Subcutaneous adipose tissue (tissue), 4 donors: Measurements from ENCODE around the gene KLHL6. TPM values are rescaled to one million over a fixed set of nuclear protein-coding genes. Genes with fewer than 3 reads are reported as not detected.

Source experiments
- CTCF ChIP-seq: fragments of 450-650 bp; IDR thresholded peaks from one replicate; pipeline ENCODE4 v1.5.1; 2016; ENCODE audit warnings: low read depth, mild to moderate bottlenecking, control low read depth, antibody characterized with exemption, moderate library complexity
- total RNA-seq, 4 donors: library from RNA; depleted of rRNA; stranded (reverse); fragments of >200 nt; gene quantifications; one replicate each; pipeline ENCODE4 v1.1.0, GENCODE V29; 2016

The KLHL6 gene
- total RNA-seq, 4 donors from 2014 or later, result 2.4 to 18.7 (median 3.4) TPM

DNA sequence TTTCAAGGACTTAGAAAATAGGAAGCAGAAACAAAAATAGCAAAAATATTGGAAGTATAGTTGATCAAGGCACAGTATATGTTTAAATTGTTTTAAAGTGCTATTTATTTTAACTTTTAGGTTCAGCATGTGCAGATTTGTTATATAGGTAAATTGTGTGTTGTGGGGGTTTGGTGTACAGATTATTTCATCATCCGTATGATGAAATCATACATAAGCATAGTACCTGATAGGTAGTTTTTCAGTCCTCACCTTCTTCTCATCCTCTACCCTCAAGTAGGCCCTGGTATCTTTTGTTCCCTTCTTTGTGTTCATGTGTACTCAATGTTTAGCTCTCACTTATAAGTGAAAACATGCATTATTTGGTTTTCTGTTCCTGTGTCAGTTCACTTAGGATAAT lies 50.9 kb downstream of the KLHL6 start:
- TF ChIP-seq CTCF, result no peak

GRCh38 chr3:183503746-183504145 lies 51.8 kb downstream of the KLHL6 start:
- TF ChIP-seq CTCF, result no peak

- no peak for TF ChIP-seq CTCF
Observed at GRCh38 chr3:183502237-183503181, 53.0 kb downstream of the KLHL6 start.

DNA sequence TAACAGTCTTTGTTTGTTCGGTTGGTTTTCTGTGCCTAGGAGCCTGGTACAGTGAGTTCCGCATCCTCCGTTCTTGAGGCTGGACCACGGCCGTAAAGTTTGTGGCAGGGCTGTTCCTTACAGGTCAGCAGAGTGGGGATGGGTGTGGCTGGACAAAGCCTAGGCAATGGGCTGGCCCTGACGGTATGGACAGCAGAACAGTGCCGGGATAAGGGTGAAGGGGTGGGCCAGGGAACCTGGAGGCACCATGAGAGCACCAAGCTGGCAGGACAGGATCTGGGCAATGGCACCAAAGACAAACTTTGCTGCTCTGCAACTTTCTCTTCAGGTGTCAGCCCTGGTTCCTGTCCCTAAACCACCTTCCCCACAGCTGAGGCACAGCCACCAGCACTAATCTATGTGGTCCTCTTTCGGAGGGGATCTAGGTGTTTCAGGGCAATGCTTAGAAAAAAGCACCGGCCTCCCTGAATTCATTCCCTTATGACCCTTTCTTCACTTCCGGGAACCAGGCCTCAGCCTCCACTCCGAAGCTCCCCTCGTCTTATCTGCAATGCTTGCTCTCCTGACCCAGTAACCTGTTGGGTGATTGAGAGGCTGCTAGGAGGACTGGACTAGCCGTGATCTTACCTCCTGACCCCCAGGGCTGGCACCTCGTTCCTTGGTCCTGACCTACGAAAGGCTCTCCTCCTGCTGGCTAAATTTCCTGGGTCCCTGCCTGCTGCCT lies 54.4 kb downstream of the KLHL6 start:
- TF ChIP-seq CTCF, result no peak

- TF ChIP-seq CTCF, result no peak
Observed at GRCh38 chr3:183500319-183500718, 55.2 kb downstream of the KLHL6 start.

DNA sequence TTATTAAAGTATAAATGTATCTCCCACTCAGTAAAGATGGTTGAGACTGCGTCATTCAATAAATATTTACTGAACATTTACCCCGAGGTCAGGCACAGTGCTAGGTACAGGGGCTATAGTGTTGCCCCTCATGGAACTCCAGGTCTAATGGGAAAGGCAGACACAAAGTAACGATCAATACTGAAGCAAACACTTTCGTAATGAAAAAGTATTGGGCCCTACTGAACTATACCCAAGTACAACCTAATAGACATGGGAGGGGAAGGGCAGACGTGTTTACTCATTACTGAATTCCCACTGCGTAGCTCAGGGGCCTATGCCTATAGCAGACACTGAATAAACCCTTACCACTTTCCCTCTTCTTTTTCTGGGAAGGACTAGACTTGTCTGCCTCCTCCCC lies 56.9 kb downstream of the KLHL6 start:
- TF ChIP-seq CTCF, result no peak

GRCh38 chr3:183497313-183497712 lies 58.2 kb downstream of the KLHL6 start:
- TF ChIP-seq CTCF, result no peak
